Suprapubic skin (tissue), 4 donors: ENCODE data around the gene IHH.

Experiments
- CTCF ChIP-seq, 2 donors: fragments of 200-600 bp in 1 of 2; fragments of 450-650 bp in 1 of 2; sonication (generic) in 1 of 2; IDR thresholded peaks; one replicate each; pipeline ENCODE4 v1.5.1; 2016 to 2019; ENCODE audit warnings: antibody characterized with exemption in 2 of 2, mild to moderate bottlenecking in 1 of 2, moderate library complexity in 1 of 2
- EP300 ChIP-seq: sonication (generic); formaldehyde crosslinking; IDR thresholded peaks from one replicate; pipeline ENCODE4 v1.6.1; 2017; ENCODE audit warnings: antibody characterized with exemption
- POLR2A ChIP-seq, 2 donors: fragments of 450-650 bp; IDR thresholded peaks; one replicate each; pipeline ENCODE4 v1.6.1; 2017; ENCODE audit warnings: antibody characterized with exemption in 2 of 2, mild to moderate bottlenecking in 2 of 2, moderate library complexity in 2 of 2
- POLR2AphosphoS5 ChIP-seq, 3 donors: sonication (generic); formaldehyde crosslinking; IDR thresholded peaks; one replicate each; pipeline ENCODE4 v1.6.1; 2017; ENCODE audit warnings: antibody characterized with exemption in 3 of 3

DNA sequence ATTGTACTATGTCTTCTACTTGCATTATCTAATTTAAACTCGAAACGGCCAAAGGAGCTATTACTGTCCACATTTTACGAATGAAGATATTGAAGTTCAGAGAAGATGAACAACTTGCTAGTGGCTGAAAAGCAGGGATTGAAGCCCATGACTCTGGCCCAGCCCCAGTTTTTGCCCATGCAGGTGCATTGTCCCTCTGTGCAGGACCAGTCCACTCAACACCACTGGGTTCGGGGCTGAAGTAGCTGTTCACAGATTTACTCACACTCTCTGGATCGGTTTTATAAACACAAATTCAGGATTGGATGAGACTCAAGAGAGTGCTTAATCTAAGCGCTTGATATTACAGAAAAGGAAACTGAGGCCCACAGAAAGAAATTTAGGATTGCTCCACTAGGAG, 1.4 kb upstream of the IHH start:
- TF ChIP-seq CTCF (IDR thresholded peaks at IDR 0.05) (no peak), POLR2AphosphoS5 (IDR thresholded peaks at IDR 0.05) (no peak), EP300 (no peak), POLR2A (IDR thresholded peaks at IDR 0.05) (no peak)
